HG02973 (cell line): ENCODE data around the gene FAM193B.

Experiments used
- ATAC-seq: cut with Tn5 transposase; IDR thresholded peaks from one replicate; pipeline ENCODE4 v1.9.1; 2021; ENCODE audit warnings: moderate library complexity; ENCODE audit not compliant: unreplicated experiment

Gene FAM193B

DNA sequence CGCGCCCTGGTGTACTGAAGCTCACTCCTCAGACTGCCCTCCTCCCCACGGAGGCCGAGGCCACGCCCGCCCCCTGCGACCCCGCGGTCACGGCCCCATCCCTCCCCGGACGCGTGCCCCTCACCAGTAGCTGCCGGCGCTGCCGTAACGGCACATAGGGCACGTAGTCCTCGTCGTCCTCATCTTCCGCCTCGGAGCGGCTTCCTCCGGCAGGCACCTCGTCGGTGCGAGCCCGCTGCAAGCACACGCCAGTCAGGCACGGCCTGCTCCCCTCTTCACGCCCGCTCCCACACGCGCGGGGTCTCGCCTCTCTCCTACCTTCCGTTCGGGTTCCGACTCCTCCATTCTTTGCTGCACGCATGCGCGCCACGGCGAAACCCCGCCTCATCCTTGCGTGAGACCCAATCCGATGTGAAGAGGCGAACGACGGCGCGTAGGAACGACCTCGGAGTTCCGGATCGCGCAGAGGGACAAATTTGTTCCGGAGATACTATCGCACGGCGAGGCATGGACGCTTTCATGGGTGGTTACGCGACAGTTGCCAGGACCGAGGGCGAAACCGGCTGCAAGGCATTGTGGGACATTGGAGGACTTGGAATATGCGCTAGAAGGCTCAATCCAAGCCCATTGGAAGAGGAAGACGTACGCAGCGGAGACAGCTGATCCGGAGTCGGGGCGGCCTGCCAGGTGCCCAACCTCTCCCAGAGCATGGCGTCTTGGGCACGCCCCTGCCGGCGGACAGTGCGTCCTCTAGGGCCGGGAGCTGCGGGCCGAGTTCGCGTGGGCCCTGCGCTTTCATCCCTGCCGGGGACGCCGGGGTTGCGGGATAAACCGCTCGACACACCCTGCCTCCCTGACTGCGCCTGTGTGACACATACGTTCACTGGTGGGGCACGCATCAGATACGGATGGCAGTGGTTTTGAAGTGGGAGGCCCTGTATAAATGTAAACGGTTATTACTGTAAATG lies 37.5 kb downstream of the FAM193B start, which contains the start of gene DDX41:
TSS of gene DDX41 (minus strand) at position 361 of the 968 bp plus-strand sequence. CDS start at position 345, 16 bp downstream.
- ATAC-seq: peak; percentile 57

DNA sequence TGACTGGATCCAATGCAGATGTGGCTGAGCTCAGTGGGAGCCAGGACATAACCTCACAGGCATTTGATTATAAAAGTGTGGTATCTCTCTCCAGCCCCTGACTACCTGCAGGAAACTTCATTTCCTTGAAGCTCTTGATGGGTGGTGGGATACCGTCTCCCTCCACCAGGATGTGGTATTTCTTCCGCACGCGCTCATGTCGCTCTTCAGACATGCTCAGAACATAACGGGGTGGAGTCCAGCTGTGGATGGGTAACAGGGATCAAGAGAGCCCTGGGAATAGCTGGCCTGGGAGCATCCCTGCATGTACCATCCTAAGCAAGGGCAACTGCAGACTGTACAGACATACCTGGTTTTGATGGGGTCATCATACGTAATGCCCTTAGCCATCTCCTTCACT lies 38.8 kb downstream of the FAM193B start:
- ATAC-seq: no peak

DNA sequence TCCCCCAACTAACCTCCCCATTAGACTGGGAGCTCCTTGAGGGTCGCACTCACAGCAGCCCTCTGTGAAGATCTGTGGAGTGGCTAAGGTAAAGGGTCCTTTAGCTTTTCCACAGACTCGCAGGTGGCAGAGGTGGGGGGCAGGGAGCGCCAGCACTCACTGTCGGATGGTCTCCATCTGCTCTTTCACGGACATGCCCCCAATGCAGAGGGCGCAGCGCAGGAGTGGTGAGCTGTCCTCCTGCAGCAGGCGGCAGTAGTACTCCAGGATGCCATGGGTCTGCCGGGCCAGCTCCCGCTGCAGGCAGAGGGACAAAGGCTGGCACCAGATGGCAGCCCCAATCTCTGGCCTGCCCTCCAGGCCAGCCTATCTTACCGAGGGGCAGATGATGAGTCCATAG lies 39.8 kb downstream of the FAM193B start:
- no peak for ATAC-seq

DNA sequence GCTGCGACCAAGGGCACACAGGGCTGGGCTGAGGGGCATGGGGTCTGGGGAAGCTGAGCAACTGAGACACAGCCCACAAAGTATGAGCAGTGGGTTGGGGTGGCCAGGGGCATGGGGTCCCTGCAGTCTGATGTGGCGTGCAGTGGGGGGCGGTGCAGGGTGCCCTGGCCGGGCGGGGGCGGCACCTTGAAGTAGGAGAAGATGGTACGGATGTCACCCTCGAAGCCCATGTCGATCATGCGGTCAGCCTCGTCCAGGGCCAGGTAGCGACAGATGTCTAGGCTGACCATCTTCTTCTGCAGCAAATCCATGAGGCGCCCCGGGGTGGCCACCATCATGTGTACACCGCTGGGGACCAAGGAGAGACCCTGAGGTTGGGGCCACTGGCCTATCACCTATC lies 40.9 kb downstream of the FAM193B start:
- no peak for ATAC-seq

DNA sequence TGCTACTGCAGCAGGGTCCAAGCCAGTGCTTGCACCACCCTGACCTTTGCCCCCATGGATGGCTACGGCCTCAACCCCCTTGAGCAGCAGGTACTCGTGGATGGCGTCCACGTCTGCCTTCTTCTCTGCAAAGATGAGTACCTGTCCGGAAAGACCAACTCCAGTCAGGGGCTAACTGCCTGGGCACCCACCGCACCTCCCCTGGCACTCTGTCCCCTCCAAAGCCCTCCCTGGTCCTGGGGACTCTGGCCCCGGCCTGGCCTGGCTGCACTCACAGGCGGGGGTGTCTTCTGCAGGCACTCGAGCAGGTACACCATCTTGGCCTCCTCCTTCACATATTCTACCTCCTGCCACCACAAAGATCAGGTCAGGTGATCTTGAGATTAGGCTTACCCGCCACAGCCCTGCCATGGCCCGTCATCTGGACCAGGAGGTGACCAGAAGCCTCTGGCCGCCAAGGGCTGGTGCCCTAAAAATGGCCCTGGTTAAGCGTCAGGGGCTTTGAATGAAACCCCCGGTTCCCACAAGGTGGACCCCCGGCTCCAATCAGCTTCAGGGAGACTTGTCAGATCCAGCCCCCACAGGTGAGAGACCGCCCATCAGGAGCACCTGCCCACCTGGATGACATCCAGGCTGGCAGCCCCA lies 41.5 kb downstream of the FAM193B start:
- no peak for ATAC-seq

DNA sequence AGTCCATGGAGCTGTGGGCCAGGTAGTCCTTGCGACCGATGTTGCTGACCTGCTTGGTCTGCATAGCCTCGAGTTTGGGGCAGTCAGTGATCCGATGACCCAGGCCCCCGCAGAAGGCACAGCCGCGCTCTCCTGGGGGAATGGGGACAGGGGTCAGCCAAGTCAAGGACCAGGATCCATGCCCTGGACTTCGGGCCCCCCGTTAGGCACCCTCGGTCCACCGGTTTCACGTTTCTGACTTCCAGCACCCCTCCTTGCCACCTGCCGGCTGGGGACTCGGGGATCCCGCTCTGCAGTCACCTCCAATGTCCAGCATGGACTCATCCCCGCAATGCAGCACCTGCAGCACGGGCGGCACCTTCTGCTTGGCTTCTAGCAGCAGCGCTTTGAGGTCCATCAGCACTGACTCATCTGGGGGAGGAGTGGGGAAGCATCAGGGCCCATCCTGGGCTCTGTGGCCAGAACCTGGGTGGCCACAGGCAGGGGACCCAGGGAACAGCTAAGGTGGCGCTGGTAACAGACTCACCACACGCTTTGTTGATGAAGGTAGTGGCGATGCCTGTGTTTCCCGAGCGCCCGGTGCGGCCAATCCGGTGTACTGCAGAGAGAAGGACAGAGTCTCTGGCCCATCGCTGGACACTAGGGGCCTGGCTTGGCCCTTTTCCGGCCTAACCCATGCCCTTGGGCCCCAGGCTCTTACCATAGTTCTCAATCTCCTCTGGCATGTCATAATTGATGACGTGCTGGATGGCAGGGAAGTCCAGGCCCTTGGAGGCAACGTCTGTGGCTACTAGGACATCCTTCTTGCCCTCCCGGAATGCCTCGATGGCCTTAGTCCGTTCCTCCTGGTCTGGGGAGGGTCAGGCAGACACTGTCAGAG lies 42.3 kb downstream of the FAM193B start:
- no peak for ATAC-seq

DNA sequence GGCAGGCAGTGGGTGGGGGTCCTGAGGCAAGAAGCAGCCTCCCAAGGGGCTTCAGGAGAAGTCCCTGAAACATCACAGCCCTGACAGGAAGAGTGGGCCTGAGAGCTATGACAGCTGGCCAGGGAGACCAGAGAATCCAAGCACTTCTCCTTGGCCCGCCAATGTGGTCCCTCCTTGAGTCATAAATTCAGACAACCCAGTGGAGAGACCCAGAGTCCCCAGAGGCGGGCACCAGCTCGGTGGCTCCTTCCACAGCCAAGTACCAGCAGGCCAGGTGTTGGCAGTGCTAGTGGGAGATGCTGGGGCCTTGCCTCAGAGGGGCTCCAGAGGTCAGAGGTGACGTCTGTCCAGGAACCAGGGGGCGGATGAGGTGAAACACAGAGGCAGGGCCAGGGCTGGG lies 43.2 kb downstream of the FAM193B start:
- no peak for ATAC-seq

DNA sequence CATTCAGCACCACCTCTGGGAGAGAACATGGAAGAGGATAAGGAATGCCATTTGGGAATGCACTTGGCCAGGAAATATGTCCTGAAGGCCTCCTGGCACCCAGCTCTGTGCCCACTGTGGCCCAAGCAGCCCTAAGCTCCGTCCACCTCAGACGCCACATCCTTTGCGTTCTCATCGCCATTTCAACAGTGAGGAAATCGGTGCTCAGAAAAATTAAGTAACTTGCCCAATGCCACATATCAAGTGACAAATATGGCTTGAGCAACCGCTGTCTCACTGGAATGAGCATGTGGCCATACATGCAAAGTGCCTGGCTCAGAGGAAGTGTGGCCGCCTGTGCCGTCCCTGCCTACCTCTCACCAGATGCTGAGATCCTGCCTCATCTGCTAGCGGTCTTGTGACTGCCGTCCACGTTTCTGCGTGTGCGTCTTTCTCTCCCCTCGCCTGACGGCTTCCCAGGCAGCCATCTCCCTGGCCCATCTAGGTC lies 43.8 kb downstream of the FAM193B start:
- no peak for ATAC-seq

DNA sequence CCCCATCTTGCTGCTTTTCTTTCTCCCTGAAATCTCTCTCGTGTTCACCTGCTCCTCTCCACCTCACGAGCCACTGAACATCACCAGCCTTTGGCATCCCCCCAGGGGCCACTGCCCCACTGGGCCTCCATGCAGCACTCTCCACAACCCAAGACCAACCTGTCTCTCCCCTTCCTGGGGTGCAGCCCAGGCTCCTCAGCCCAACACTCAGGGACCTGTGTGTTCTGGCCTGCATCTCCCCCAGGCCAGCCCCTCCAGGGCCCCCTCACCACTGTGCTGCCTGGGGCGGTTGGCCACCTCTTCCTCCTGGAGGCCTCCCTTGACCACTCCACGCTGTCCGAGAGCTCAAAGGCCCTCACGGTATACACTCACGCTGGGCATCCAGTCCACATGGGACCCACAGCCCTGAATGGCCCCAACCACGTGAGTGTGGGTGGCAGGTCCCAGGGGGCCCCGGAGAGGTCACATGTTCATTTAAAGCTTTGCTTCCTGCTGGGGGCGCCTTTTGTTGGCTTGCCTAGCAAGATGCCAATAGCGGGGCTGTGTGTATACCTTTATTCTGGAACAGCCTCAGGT lies 44.3 kb downstream of the FAM193B start:
- ATAC-seq: no peak

DNA sequence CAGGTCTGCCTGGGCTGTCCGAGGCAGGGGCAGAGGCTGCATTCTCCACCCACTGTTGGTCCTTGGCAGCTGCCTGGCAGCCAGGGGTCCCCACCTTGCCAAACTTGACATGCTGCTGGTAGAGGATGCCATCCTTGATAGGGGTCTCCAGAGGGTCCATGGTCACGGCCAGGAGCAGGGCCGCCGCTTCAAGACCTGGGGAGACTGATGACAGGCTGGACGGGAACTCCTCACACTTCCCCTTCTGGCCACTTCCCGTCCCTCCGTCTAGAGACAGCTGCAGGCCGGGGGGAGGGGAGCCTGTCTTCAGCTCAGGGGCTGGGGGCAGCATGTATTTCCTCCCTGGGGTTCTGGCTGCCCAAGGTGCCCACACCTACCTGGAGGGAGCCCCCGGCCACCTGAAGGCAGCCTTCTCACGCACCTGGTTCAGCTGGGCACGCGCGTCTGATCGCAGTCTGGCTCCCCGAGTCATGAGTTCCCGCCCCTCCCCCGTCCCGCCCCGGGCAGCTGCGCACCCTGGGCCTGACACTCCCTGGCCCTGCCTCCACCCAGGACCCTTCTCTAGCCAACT lies 44.9 kb downstream of the FAM193B start, which contains the start of gene DOK3:
TSS of gene DOK3 (minus strand) at position 446 of the 571 bp plus-strand sequence. CDS start at position 160, 286 bp downstream.
- no peak for ATAC-seq

DNA sequence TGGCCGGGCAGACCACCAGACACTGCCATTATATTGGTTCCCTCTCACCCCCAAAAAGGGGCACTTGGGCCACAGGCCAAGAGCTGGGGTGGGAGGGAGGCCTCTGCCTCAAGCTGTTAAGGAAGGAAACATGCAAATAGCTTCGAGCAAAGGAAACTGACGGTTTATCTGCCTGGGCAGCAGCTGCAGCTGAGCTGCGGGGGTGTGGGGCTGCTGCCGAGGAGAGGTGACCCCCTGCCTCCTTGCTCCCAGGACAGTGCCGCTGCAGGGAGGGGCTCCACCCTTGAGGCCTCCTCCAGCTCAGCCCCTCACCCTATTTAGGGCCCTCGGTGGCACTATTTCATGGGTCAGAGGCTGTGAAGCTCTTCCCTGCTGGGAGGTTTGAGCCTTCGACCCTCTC lies 45.5 kb downstream of the FAM193B start:
- no peak for ATAC-seq

DNA sequence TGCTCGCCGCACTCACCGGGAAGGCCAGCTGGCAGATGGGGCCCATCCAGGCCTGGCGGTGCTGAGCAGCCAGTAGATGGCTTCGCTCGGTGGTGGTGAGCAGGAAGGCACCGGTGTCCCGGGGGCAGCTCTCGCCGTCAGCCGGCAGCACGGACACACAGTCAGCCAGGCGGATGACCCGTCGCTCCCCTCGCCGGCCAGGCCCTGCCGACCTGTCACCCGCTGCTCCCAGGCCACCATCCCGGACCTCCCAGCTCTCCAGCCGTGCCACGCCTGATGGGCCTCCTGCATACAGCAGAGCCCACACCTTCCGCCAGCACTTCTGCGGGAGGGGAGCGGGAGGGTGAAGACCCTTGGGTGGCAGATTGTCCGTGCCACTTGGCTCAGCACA lies 46.1 kb downstream of the FAM193B start:
- ATAC-seq: no peak

DNA sequence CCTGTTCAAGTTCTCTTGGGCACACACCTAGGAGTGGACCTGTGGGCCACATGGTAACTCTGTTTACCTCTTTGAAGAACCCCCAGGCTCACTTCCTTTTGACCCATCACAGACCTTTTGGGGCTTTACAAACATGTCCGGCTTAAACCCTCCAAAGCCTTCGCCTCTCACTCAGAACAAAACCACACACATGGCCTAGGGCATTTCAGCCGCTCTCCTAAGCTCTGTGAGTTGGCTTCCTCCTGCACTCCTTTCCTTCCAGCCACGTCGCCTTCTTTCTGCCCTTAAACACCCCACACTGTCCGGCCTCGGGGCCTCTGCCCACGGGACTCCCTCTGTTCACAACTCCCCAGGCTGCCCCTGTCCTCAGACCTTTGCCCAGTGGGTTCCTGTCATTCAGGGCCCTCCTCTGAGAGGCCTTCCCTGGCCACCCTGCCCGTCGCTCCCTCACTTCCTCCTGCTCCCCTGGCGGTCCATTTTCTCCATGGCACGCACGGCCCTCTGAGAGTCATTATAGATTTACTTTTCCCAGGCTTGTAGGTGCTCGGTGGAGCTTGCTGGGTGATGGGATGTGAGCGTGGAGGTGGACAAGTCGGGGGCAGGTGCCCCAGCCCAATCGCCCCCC lies 46.7 kb downstream of the FAM193B start:
- ATAC-seq: no peak

DNA sequence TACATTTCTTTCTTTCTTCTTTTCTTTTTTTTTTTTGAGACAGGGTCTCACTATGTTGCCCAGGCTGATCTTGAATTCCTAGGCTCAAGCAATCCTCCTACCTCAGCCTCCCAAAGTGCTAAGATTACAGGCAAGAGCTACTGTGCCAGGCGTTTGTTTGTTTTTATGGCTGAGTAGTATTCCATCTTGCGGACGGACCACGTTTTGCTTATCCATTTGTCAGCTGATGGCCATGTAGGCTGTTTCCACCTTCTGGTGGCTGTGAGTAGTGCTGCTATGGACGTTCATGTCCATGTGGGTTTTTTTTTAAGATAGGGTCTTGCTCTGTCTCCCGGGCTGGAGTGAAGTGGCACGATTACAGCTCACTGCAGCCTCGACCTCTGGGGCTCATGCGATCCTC lies 47.2 kb downstream of the FAM193B start:
- ATAC-seq: no peak

DNA sequence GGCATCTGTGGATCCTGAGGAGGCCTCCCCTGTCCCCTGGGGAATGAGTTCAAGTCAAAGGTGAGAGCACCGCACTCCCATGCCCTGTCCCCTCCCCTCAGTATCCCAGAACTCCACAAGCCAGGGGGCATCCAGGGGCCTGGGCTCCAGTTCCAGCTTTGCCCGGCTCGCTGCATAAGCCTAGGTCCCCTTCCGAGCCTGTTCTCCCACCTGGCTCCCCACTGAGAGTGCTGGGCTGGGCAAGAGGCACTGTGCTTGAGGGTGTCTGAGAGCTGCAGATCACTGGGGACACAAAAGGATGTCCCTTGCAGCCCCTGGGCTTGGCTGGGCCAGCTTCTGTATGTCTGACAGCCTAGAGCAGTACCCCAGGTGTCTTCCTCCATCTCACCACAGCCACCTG lies 49.3 kb downstream of the FAM193B start:
- no peak for ATAC-seq

DNA sequence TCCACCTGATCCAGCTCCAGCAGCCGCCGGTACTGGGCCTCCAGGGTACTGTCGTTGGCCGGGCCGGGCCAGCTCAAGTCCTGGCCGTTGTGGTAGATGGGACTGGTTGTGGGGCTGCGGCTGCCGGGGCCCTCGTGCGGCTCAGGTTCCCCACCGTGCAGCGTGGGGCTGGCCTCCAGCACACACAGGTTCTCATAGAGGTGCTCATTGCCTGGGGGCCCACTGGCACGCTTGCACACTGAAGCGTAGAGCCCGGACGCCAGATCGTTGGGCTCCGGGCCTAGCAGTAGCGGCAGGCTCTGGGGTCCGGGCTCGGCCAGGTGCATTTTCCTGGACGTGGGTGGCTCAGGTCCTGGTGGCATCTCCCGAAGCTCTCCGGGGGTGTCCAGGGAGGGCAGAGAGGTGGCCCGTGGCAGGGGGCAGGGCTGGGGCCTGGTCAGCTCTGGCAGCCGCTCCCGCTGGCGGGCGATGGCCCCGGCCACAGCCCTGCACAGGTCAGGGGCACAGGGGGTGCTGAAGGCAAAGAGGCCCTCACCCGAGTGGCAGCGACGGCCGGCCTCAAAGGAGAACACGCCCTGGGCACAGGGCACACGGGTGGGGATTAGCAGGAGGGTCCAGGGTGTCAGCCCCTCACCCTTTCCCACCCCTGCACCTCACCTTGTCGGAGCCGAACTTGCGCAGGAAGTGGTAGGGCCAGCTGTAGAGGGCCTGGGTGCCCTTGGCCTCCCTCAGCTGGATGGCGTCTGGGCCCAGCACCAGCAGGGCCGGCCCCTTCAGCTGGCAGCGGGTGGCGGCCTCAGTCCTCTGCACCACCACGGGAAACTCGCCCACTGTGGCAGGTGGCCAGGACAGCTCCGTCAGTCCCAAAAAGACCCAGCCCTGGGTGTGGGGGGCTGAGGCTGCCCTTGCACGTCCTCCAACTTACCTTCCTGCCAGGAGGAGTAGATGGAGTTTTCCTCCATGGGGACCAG lies 50.0 kb downstream of the FAM193B start:
- ATAC-seq: no peak

DNA sequence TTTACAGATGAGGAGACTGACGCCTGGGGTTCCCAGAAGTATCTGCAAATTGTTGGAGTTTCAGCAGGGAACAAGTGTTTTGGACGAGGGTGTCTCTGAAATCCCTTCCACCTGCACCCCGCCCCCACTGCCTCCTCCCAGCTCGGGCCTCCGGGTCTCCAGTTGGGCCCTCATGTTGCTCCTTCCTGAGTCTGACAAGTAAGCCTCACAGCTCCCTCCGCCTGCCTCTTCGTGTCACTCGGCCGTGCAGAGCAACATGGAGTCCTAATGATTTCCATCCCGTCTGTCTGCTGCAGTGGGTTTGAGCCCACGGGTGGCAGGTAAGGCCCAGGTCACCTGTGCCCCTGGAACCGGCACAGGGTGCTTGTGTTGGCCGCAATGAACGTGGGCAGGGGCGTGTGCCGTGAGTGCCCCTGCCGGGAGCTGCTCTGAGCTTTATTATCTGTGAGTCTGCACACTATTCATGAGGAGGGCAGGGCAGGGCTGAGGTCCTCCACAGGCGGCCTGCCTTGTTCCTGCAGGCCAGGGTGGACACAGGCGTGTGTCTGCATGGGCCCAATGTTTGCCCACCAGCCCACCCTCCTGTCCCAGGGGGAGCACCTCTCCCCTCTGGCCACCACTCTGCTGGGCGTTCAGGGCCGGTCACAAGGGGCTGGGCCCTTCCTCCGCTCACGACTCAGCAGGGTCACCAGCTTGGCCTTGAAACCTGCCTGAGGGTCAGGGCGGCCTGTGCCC lies 50.8 kb downstream of the FAM193B start:
- ATAC-seq: no peak

DNA sequence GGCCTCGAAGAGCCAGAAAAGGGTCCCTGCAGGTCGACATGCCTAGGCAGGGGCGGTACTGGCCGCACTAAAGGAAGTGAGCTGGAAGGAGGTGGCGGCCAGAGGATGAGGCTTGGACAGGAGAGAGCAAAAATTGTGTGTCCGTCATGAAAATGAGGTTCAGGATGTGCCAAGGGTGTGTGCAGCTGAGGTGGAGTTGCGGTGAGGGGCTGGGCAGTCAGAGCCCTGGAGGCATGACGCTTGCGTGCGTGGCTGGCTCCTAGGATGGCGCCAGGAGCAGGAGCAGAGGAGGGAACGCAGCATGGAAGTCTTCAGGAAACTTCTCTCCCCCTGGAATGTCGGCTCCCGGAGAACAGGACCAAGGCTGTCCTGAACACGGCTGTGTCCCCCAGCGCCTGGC lies 51.5 kb downstream of the FAM193B start:
- ATAC-seq: no peak
